ENCODE data around the gene NUDT5.

GRCh38 chr10:12150163-12150562, 45.5 kb downstream of the NUDT5 start:
- TF ChIP-seq CTCF (IDR thresholded peaks at IDR 0.05) (no peak), POLR2AphosphoS5 (IDR thresholded peaks at IDR 0.05; ENCODE audit: low read depth, low read length) (no peak)
